ENCODE results near the gene IL1B. TPM values are rescaled to one million over a fixed set of nuclear protein-coding genes. Genes with fewer than 3 reads are reported as not detected.

IL1B gene
- total RNA-seq, 6 experiments from 2014 or later = 1.3 to 7.7 (median 6.0) TPM

- Mint-ChIP-seq H3K27me3 (ENCODE audit: insufficient read depth) (no peaks in the 10 kb centered on the region), H3K27ac (no peak overlapping the region), H3K4me3 (no peak overlapping the region), H3K36me3 (ENCODE audit: low read depth) (peaks cover 9% of the 10 kb centered on the region), H3K9me3 (peaks cover 2% of the 10 kb centered on the region), H3K4me1 (ENCODE audit: low read depth) (peaks cover 25% of the 10 kb centered on the region)
- DNase-seq = no peak
- no peak for TF ChIP-seq CTCF (IDR thresholded peaks at IDR 0.05)
Observed at GRCh38 chr2:112787729-112788393, 48.7 kb downstream of the IL1B start.

- Mint-ChIP-seq H3K27ac (no peak overlapping the region), H3K27me3 (ENCODE audit: insufficient read depth) (no peaks in the 10 kb centered on the region), H3K4me3 (no peak overlapping the region), H3K36me3 (ENCODE audit: low read depth) (peaks cover 5% of the 10 kb centered on the region; the same call in 1 of the 2 replicates), H3K9me3 (no peaks in the 10 kb centered on the region; the same call in 1 of the 2 replicates), H3K4me1 (ENCODE audit: low read depth) (peaks cover 22% of the 10 kb centered on the region)
- no peak for DNase-seq
- no peak for TF ChIP-seq CTCF (IDR thresholded peaks at IDR 0.05)
Observed at GRCh38 chr2:112787294-112787693, 49.3 kb downstream of the IL1B start.

GRCh38 chr2:112784199-112785189 lies 52.1 kb downstream of the IL1B start, which contains the start of gene IL1A:
IL1A (minus strand) TSS chr2:112784493; CDS start chr2:112783770, 723 bp downstream.
- Mint-ChIP-seq H3K4me1 (ENCODE audit: low read depth) (peaks cover 16% of the 10 kb centered on the region), H3K27ac (no peak within 1 kb of the TSS), H3K27me3 (ENCODE audit: insufficient read depth) (no peaks in the 10 kb centered on the region), H3K4me3 (peak within 1 kb of the TSS; percentile 44; the same call in 1 of the 2 replicates), H3K9me3 (no peaks in the 10 kb centered on the region), H3K36me3 (ENCODE audit: low read depth) (no peaks in the 10 kb centered on the region)
- no peak for DNase-seq
- TF ChIP-seq CTCF (IDR thresholded peaks at IDR 0.05) = no peak

- no peak overlapping the region for H3K4me3 Mint-ChIP-seq
- H3K27ac Mint-ChIP-seq = no peak overlapping the region
- no peaks in the 10 kb centered on the region for H3K36me3 Mint-ChIP-seq (ENCODE audit: low read depth)
- DNase-seq = no peak
- no peaks in the 10 kb centered on the region for H3K27me3 Mint-ChIP-seq (ENCODE audit: insufficient read depth)
- H3K9me3 Mint-ChIP-seq = no peaks in the 10 kb centered on the region
- peaks cover 16% of the 10 kb centered on the region for H3K4me1 Mint-ChIP-seq (ENCODE audit: low read depth)
- TF ChIP-seq CTCF (IDR thresholded peaks at IDR 0.05) = no peak
Observed at GRCh38 chr2:112783187-112783714, 53.3 kb downstream of the IL1B start.

- H3K27ac Mint-ChIP-seq = no peak overlapping the region
- no peak for TF ChIP-seq CTCF (IDR thresholded peaks at IDR 0.05)
- no peak overlapping the region for H3K4me3 Mint-ChIP-seq
- DNase-seq = no peak
- H3K9me3 Mint-ChIP-seq = no peaks in the 10 kb centered on the region
- H3K36me3 Mint-ChIP-seq (ENCODE audit: low read depth) = no peaks in the 10 kb centered on the region
- peaks cover 16% of the 10 kb centered on the region for H3K4me1 Mint-ChIP-seq (ENCODE audit: low read depth)
- no peaks in the 10 kb centered on the region for H3K27me3 Mint-ChIP-seq (ENCODE audit: insufficient read depth)
Observed at GRCh38 chr2:112782234-112782799, 54.3 kb downstream of the IL1B start.

Data from HFFc6 (cell line).